GM18526 (cell line): ENCODE measurements around the gene CYP2W1.

Experiments used
- POLR2A ChIP-seq: IDR thresholded peaks from 3 replicates; pipeline ENCODE4 v1.6.1; 2011; ENCODE audit not compliant: insufficient read length; ENCODE audit errors: extremely low read depth

Gene CYP2W1

GRCh38 chr7:984361-985126 lies 1.6 kb downstream of the CYP2W1 start:
- no peak for TF ChIP-seq POLR2A

- no peak for TF ChIP-seq POLR2A
Observed at GRCh38 chr7:985127-985416, 2.1 kb downstream of the CYP2W1 start.

- TF ChIP-seq POLR2A, result no peak
Observed at GRCh38 chr7:985915-986741, 3.1 kb downstream of the CYP2W1 start.

- TF ChIP-seq POLR2A, result no peak
Observed at GRCh38 chr7:986766-987751, 4.1 kb downstream of the CYP2W1 start.

- no peak for TF ChIP-seq POLR2A
Observed at GRCh38 chr7:987909-988308, 4.9 kb downstream of the CYP2W1 start.

GRCh38 chr7:988426-988911 lies 5.5 kb downstream of the CYP2W1 start:
- no peak for TF ChIP-seq POLR2A

- TF ChIP-seq POLR2A, result no peak
Observed at GRCh38 chr7:988963-989529, 6.1 kb downstream of the CYP2W1 start.

GRCh38 chr7:990352-990932 lies 7.5 kb downstream of the CYP2W1 start:
- no peak for TF ChIP-seq POLR2A

- TF ChIP-seq POLR2A, result no peak
Observed at GRCh38 chr7:990933-991728, 8.2 kb downstream of the CYP2W1 start.

GRCh38 chr7:991729-992656 lies 9.0 kb downstream of the CYP2W1 start:
- no peak for TF ChIP-seq POLR2A

GRCh38 chr7:992709-993607 lies 10.0 kb downstream of the CYP2W1 start:
- TF ChIP-seq POLR2A, result no peak
